Memory B cell (primary cell): Measurements from ENCODE around the gene GHRH.
A peak's percentile ranks its signal among the peaks of the same experiment; 100 is the strongest.

Experiments used
- ATAC-seq: fragments of 150-1000 bp; cut with Tn5 transposase; 2 replicates; pipeline ENCODE4 v1.10.0; 2021; ENCODE audit warnings: low read depth, mild to moderate bottlenecking, moderate library complexity
- DNase-seq, 2 donors: peaks; one replicate each; pipeline ENCODE4 v3.0.0; 2022; ENCODE audit warnings: low spot score in 2 of 2
- H3K27ac Mint-ChIP-seq: one replicate; pipeline ENCODE4 v1.8.0; 2022; ENCODE audit warnings: mild to moderate bottlenecking, moderate library complexity, mixed read lengths
- H3K27me3 Mint-ChIP-seq: one replicate; pipeline ENCODE4 v1.8.0; 2022; ENCODE audit warnings: mixed read lengths
- H3K36me3 Mint-ChIP-seq: one replicate; pipeline ENCODE4 v1.8.0; 2022; ENCODE audit warnings: mild to moderate bottlenecking, mixed read lengths
- H3K4me1 Mint-ChIP-seq: one replicate; pipeline ENCODE4 v1.8.0; 2022; ENCODE audit warnings: mixed read lengths
- H3K4me3 Mint-ChIP-seq: one replicate; pipeline ENCODE4 v1.8.0; 2022; ENCODE audit warnings: mild to moderate bottlenecking, moderate library complexity, mixed read lengths
- H3K9me3 Mint-ChIP-seq: one replicate; pipeline ENCODE4 v1.8.0; 2022; ENCODE audit warnings: mixed read lengths

GHRH gene

GRCh38 chr20:37230200-37230599 is 31.4 kb downstream of the GHRH start:
- ATAC-seq (no peak), DNase-seq (no peak)
- no peak overlapping the region for H3K4me3 Mint-ChIP-seq
- H3K27ac Mint-ChIP-seq = no peak overlapping the region
- no peaks in the 10 kb centered on the region for H3K9me3 Mint-ChIP-seq
- H3K36me3 Mint-ChIP-seq = peaks cover 55% of the 10 kb centered on the region
- H3K4me1 Mint-ChIP-seq = no peaks in the 10 kb centered on the region
- H3K27me3 Mint-ChIP-seq = no peaks in the 10 kb centered on the region

DNA sequence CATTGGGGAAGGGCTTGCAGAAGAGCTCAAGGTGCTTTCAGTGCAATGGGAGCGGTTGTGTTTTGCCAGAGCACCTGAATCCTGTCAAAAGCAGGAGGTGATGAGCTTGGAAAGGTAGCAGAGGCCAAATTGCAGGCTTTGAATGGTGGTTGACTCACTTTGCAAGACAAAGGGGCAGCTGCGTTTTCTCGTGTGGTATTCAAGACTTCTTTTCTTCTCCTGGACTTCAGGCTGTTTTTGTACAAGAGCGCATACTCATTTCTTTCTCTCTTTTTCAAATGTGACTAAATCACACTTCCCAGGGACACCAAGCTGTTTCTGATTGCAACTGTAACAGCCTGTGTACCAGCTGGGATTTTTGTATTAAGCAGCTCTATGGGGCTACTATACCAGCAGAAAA is 32.3 kb downstream of the GHRH start:
- ATAC-seq = no peak
- Mint-ChIP-seq H3K27ac (no peak overlapping the region), H3K4me1 (no peaks in the 10 kb centered on the region), H3K27me3 (no peaks in the 10 kb centered on the region), H3K4me3 (no peak overlapping the region), H3K9me3 (no peaks in the 10 kb centered on the region), H3K36me3 (peaks cover 54% of the 10 kb centered on the region)
- no peak for DNase-seq

GRCh38 chr20:37228656-37229055 is 33.0 kb downstream of the GHRH start:
- Mint-ChIP-seq H3K27ac (no peak overlapping the region), H3K4me3 (no peak overlapping the region), H3K27me3 (no peaks in the 10 kb centered on the region), H3K36me3 (peaks cover 52% of the 10 kb centered on the region), H3K4me1 (no peaks in the 10 kb centered on the region), H3K9me3 (no peaks in the 10 kb centered on the region)
- ATAC-seq (no peak), DNase-seq (no peak)

- Mint-ChIP-seq H3K27me3 (no peaks in the 10 kb centered on the region), H3K27ac (no peak overlapping the region), H3K4me3 (no peak overlapping the region), H3K36me3 (peaks cover 55% of the 10 kb centered on the region), H3K9me3 (no peaks in the 10 kb centered on the region), H3K4me1 (peaks cover under 1% of the 10 kb centered on the region)
- ATAC-seq (no peak), DNase-seq (no peak)
Observed at GRCh38 chr20:37228082-37228481, 33.5 kb downstream of the GHRH start.

DNA sequence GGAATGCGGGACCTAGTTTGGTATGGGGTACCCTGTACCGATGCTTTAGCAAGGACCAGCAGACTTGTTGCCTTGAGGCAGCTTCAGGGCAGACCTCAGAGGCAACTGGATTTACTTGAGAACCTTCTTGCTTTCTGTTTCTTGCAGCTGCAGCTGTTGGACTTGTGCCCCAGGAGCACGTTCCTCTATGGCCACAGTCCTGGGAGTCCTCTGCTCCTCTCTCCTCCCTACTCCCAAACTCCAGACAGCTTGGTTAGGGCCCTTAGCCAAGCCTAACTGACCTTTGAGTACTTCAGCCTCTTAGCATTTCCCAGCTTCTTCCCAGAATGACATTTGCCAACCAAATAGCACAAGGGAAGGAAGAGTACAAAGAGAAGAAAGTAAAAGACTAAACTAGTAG is 34.7 kb downstream of the GHRH start:
- Mint-ChIP-seq H3K27me3 (no peaks in the 10 kb centered on the region), H3K4me3 (no peak overlapping the region), H3K36me3 (peaks cover 46% of the 10 kb centered on the region), H3K4me1 (peaks cover 4% of the 10 kb centered on the region), H3K9me3 (no peaks in the 10 kb centered on the region), H3K27ac (no peak overlapping the region)
- no peak for ATAC-seq
- DNase-seq = no peak

DNA sequence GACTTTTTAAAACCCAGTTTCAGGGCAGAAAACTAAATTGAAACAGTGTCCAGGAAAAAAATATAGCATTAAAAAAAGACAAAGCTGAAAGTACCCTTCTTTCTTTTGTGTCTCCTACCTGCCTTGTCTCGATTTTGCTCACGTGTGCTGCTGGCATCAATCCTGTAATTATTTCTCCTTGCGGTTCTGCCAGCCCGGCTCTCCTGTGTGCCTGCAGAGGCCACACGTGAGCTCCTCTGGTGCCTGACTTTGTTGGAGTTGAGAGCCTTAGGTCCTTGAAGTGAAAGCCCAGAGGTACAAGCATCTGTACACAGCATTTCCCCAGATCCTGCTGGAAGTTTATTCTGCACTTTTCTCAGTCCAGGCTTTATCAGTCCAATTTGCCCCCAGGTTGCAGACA is 36.5 kb downstream of the GHRH start:
- H3K27me3 Mint-ChIP-seq = no peaks in the 10 kb centered on the region
- H3K4me1 Mint-ChIP-seq = peaks cover 4% of the 10 kb centered on the region
- peaks cover 35% of the 10 kb centered on the region for H3K36me3 Mint-ChIP-seq
- H3K4me3 Mint-ChIP-seq = no peak overlapping the region
- H3K27ac Mint-ChIP-seq = no peak overlapping the region
- DNase-seq (no peak), ATAC-seq (no peak)
- no peaks in the 10 kb centered on the region for H3K9me3 Mint-ChIP-seq

DNA sequence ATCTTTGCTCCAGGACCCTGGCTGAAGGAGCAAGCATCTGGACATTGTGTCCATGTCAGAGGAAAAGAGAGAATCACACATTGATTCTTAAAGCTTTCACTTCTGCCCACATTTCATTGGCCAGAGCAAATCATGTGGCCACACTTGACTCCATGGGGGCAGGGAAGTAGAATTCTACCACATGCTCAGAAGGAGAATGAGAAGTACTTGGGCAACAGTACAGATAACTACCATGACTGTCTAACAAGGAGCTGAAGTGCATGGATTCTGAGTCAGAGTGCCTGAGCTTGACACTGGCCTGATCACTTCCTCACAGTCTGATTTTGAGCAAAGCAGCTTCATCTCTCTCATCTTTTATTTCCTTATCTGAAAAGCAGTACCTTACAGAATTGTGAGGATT is 38.6 kb downstream of the GHRH start:
- H3K4me1 Mint-ChIP-seq = peaks cover 6% of the 10 kb centered on the region
- DNase-seq (no peak), ATAC-seq (peak; percentile 70)
- H3K36me3 Mint-ChIP-seq = peaks cover 34% of the 10 kb centered on the region
- no peaks in the 10 kb centered on the region for H3K9me3 Mint-ChIP-seq
- no peaks in the 10 kb centered on the region for H3K27me3 Mint-ChIP-seq
- H3K4me3 Mint-ChIP-seq = no peak overlapping the region
- no peak overlapping the region for H3K27ac Mint-ChIP-seq

DNA sequence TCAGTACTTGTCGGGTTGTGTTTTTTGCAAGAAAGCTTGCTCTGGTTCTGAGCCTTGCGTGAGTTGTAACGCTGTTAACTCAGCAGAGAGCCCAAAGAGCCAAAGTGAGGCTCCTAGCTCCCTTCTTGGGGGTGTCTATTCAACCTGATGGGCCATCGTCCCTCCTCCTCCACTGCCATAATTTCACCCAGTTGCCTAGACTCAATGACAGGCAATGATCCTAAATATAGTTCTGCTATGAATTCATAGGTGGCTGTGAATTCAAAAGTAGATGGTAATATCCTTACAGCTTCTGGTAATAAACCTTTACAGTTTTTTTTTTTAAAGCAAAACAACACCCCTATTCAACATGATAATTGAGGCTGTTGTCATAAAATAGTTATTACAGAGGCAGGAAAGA is 39.5 kb downstream of the GHRH start:
- DNase-seq (no peak), ATAC-seq (no peak)
- H3K4me3 Mint-ChIP-seq = no peak overlapping the region
- H3K4me1 Mint-ChIP-seq = peaks cover 6% of the 10 kb centered on the region
- H3K36me3 Mint-ChIP-seq = peaks cover 30% of the 10 kb centered on the region
- H3K27ac Mint-ChIP-seq = no peak overlapping the region
- H3K9me3 Mint-ChIP-seq = no peaks in the 10 kb centered on the region
- H3K27me3 Mint-ChIP-seq = no peaks in the 10 kb centered on the region

DNA sequence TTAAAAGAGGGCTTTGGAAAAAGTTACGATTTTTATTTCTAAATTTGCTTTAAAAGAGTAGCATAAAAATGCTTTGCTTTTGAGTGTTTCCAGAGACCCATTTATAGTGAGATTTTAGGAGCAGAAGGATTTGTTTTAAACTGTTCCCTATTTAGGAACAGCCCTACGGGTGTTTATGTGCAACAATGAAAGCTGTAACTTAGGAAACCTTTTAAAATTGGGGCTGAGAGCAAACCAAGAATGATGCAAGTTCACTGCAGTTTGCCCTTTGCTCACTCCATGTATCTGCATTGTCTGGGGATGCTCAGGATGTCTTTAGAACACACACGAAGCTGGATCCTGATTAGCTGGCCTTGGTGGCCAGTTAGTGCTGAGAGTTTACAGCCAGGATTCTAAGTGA is 40.9 kb downstream of the GHRH start:
- Mint-ChIP-seq H3K27me3 (no peaks in the 10 kb centered on the region), H3K9me3 (no peaks in the 10 kb centered on the region), H3K27ac (no peak overlapping the region), H3K36me3 (peaks cover 32% of the 10 kb centered on the region), H3K4me3 (no peak overlapping the region), H3K4me1 (peaks cover 6% of the 10 kb centered on the region)
- no peak for ATAC-seq
- no peak for DNase-seq

GRCh38 chr20:37219751-37220668 is 41.6 kb downstream of the GHRH start:
- H3K27ac Mint-ChIP-seq = no peak overlapping the region
- no peaks in the 10 kb centered on the region for H3K27me3 Mint-ChIP-seq
- peaks cover 29% of the 10 kb centered on the region for H3K36me3 Mint-ChIP-seq
- H3K4me3 Mint-ChIP-seq = no peak overlapping the region
- H3K9me3 Mint-ChIP-seq = no peaks in the 10 kb centered on the region
- H3K4me1 Mint-ChIP-seq = peaks cover 6% of the 10 kb centered on the region
- no peak for DNase-seq
- no peak for ATAC-seq

GRCh38 chr20:37218976-37219375 is 42.6 kb downstream of the GHRH start:
- peaks cover 6% of the 10 kb centered on the region for H3K4me1 Mint-ChIP-seq
- H3K27me3 Mint-ChIP-seq = no peaks in the 10 kb centered on the region
- DNase-seq = no peak
- H3K9me3 Mint-ChIP-seq = no peaks in the 10 kb centered on the region
- H3K36me3 Mint-ChIP-seq = peaks cover 31% of the 10 kb centered on the region
- H3K27ac Mint-ChIP-seq = no peak overlapping the region
- ATAC-seq = no peak
- H3K4me3 Mint-ChIP-seq = no peak overlapping the region

DNA sequence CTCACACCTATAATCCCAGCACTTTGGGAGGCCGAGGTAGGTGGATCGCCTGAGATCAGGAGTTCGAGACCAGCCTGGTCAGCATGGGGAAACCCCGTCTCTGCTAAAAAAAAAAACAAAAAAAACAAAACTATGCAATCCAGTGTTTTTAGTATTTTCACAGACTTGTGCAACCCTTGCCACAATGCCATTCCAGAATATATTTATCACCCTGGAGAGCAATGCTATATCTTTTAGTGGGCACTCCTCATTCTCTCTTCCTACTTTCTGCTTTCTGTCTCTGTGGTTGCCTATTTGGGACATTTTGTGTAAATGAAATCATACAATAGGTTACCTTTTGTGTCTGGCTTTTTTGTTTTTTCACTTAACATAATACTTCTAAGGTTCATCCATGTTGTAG is 43.2 kb downstream of the GHRH start:
- DNase-seq (no peak), ATAC-seq (no peak)
- Mint-ChIP-seq H3K27ac (no peak overlapping the region), H3K4me3 (no peak overlapping the region), H3K4me1 (peaks cover 6% of the 10 kb centered on the region), H3K9me3 (no peaks in the 10 kb centered on the region), H3K27me3 (no peaks in the 10 kb centered on the region), H3K36me3 (peaks cover 26% of the 10 kb centered on the region)

DNA sequence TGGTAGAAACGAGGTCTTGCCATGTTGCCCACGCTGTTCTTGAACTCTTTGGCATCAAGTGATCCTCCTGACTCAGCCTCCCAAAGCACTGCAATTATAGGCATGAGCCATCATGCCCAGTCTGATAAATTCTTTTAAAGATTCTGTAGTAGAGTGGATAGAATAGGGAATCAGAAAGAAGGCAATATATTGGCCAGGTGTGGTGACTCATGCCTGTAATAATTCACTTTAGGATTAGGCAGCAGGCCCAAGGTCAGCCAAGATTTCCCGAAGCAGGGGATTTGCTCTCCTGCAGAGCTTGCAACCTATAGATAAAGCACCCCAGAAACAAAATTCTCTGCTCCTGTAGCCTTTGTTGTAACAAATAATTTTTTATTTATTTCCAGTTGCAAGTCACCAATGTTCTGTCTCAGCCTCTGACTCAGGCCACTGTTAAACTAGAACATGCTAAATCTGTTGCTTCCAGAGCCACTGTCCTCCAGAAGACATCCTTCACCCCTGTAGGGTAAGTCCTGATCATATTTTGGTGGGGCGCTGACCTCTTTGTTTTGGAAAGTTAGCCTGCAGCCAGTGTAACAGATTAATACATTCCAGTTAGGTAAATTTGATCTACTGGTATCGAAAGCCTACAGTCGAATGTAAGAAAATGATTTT is 51.8 kb downstream of the GHRH start:
- Mint-ChIP-seq H3K9me3 (no peaks in the 10 kb centered on the region), H3K4me3 (no peak overlapping the region), H3K27ac (no peak overlapping the region), H3K36me3 (peaks cover 34% of the 10 kb centered on the region), H3K27me3 (no peaks in the 10 kb centered on the region), H3K4me1 (no peaks in the 10 kb centered on the region)
- no peak for ATAC-seq
- DNase-seq = no peak

GRCh38 chr20:37209193-37209592 is 52.4 kb downstream of the GHRH start:
- no peaks in the 10 kb centered on the region for H3K4me1 Mint-ChIP-seq
- peaks cover 36% of the 10 kb centered on the region for H3K36me3 Mint-ChIP-seq
- H3K4me3 Mint-ChIP-seq = no peak overlapping the region
- H3K27me3 Mint-ChIP-seq = no peaks in the 10 kb centered on the region
- DNase-seq (no peak), ATAC-seq (no peak)
- H3K27ac Mint-ChIP-seq = no peak overlapping the region
- H3K9me3 Mint-ChIP-seq = no peaks in the 10 kb centered on the region

DNA sequence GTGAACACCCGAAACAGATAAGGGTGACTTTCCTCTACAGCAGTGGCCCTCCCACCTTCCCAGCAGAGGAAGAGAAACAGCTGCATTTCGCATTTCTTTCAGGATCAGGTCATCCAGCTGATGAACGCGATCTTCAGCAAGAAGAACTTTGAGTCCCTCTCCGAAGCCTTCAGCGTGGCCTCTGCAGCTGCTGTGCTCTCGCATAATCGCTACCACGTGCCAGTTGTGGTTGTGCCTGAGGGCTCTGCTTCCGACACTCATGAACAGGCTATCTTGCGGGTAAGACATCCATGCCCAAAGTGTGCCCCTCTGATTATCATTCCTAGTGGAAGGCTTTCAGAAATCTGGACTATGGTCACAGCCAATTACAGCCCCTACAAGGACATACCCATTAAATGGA is 54.4 kb downstream of the GHRH start:
- Mint-ChIP-seq H3K9me3 (no peaks in the 10 kb centered on the region), H3K36me3 (peaks cover 32% of the 10 kb centered on the region), H3K4me3 (no peak overlapping the region), H3K27ac (no peak overlapping the region), H3K27me3 (no peaks in the 10 kb centered on the region), H3K4me1 (peaks cover 1% of the 10 kb centered on the region)
- DNase-seq (no peak), ATAC-seq (no peak)
